OCI-LY1 (cell line): ENCODE data around the gene DHX8.

Experiments
- H2AFZ ChIP-seq: fragments of 200-600 bp; sonication (generic), shearing (Covaris generic); 2 replicates; pipeline ENCODE4 v1.6.0; 2014; ENCODE audit warnings: antibody characterized with exemption, mild to moderate bottlenecking, low read length
- H3F3A ChIP-seq: fragments of 200-600 bp; sonication (generic), shearing (Covaris generic); 2 replicates; pipeline ENCODE4 v1.6.0; 2014; ENCODE audit warnings: mild to moderate bottlenecking, antibody characterized with exemption, low read length, moderate library complexity; ENCODE audit not compliant: insufficient read depth
- H3K27ac ChIP-seq: fragments of 200-600 bp; sonication (generic); 2 replicates; pipeline ENCODE4 v1.5.1; 2014; ENCODE audit warnings: low read length, mixed run types, mild to moderate bottlenecking, low read depth; ENCODE audit not compliant: poor library complexity, severe bottlenecking
- H3K27me3 ChIP-seq: fragments of 200-600 bp; sonication (generic); 2 replicates; pipeline ENCODE4 v1.6.0; 2014; ENCODE audit warnings: antibody characterized with exemption, mild to moderate bottlenecking, low read length, moderate library complexity; ENCODE audit not compliant: insufficient read depth
- H3K36me3 ChIP-seq: fragments of 200-600 bp; sonication (generic); 2 replicates; pipeline ENCODE4 v1.6.1; 2014; ENCODE audit warnings: mild to moderate bottlenecking, antibody characterized with exemption, low read length, moderate library complexity, mixed read lengths; ENCODE audit not compliant: insufficient read depth
- H3K4me1 ChIP-seq: fragments of 200-600 bp; sonication (generic); 2 replicates; pipeline ENCODE4 v1.5.1; 2014; ENCODE audit warnings: mild to moderate bottlenecking, low read length, moderate library complexity; ENCODE audit not compliant: insufficient read depth, severe bottlenecking
- H3K4me2 ChIP-seq: fragments of 200-600 bp; sonication (generic), shearing (Covaris generic); 2 replicates; pipeline ENCODE4 v1.6.1; 2014; ENCODE audit warnings: low read length
- H3K4me3 ChIP-seq: fragments of 200-600 bp; sonication (generic); 2 replicates; pipeline ENCODE4 v1.5.1; 2014; ENCODE audit warnings: low read length, low read depth, mild to moderate bottlenecking, mixed read lengths; ENCODE audit not compliant: poor library complexity, severe bottlenecking
- H3K79me2 ChIP-seq: fragments of 200-600 bp; shearing (Covaris generic); 2 replicates; pipeline ENCODE4 v1.6.1; 2016; ENCODE audit warnings: mixed run types, low read length, mixed read lengths; ENCODE audit not compliant: insufficient read depth
- H3K9ac ChIP-seq: fragments of 200-600 bp; sonication (generic), shearing (Covaris generic); 2 replicates; pipeline ENCODE4 v1.6.1; 2014; ENCODE audit warnings: mild to moderate bottlenecking, low read length, mixed read lengths
- H3K9me2 ChIP-seq: fragments of 200-600 bp; sonication (generic), shearing (Covaris generic); 2 replicates; pipeline ENCODE4 v1.6.1; 2014; ENCODE audit warnings: low read depth, mild to moderate bottlenecking, low read length, mixed read lengths
- H3K9me3 ChIP-seq: fragments of 200-600 bp; shearing (Covaris generic); 2 replicates; pipeline ENCODE4 v1.6.1; 2014; ENCODE audit warnings: low read length, mixed read lengths
- H4K20me1 ChIP-seq: fragments of 200-600 bp; sonication (generic), shearing (Covaris generic); 2 replicates; pipeline ENCODE4 v1.6.0; 2016; ENCODE audit warnings: mild to moderate bottlenecking, low read length; ENCODE audit not compliant: insufficient read depth
- EZH2 ChIP-seq: fragments of 200-600 bp; sonication (generic), shearing (Covaris generic); IDR thresholded peaks from 2 replicates; pipeline ENCODE4 v1.8.0; 2017; ENCODE audit warnings: borderline replicate concordance, mixed run types, mild to moderate bottlenecking, antibody characterized with exemption, low read length, moderate library complexity, mixed read lengths
- TF ChIP-seq, protein P1 (sequence below): fragments of 200-600 bp; sonication (generic), shearing (Covaris generic); IDR thresholded peaks from 2 replicates; pipeline ENCODE4 v1.5.1; 2017; ENCODE audit warnings: mild to moderate bottlenecking, antibody characterized with exemption, low read length, moderate library complexity, mixed read lengths

DHX8 gene

DNA sequence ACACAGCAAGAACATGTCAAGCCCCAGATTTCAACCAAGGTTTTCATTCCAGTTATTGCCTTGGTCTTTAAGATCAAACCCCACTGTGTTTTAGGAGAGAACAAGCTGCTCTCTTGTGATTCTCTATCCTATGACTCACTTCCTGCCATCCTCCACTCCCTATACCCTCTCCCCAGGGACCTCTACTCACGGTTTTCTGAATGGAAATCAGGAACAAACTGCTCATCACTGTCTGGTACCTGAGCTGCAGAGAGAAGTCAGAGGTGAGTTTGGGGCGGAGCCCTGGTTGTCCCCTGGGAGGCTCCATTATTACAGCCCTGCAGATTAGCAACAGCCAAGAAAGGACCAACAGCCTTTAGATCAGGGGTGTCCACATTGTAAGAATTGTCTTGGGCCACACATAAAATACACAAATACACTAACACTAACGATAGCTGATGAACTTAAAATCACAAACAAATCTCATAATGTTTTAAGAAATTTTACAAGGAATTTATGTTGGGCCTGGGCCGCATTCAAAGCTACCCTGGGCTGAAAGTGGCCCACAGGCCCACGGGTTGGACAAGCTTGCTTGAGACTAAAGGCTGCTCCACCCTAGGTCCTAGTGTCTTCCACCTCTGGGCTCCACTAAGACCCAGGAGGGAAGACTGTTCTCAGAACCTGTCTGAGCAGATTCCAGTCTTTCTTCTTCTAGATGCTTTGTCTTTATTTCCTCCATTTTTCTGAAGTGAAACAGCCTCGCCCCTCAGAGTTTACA is 52.6 kb downstream of the DHX8 start:
- Histone ChIP-seq H3K79me2 (no peaks in the 10 kb centered on the region), H3K4me1 (no peaks in the 10 kb centered on the region), H3K36me3 (no peaks in the 10 kb centered on the region), H3K4me3 (no peak overlapping the region), H3K9me2 (no peaks in the 10 kb centered on the region), H3K27me3 (no peaks in the 10 kb centered on the region), H2AFZ (no peak overlapping the region), H3K9me3 (no peaks in the 10 kb centered on the region), H3K9ac (no peak overlapping the region), H3K4me2 (no peak overlapping the region), H4K20me1 (no peaks in the 10 kb centered on the region), H3K27ac (no peak overlapping the region), H3F3A (no peaks in the 10 kb centered on the region)
- TF ChIP-seq, protein P1, sequence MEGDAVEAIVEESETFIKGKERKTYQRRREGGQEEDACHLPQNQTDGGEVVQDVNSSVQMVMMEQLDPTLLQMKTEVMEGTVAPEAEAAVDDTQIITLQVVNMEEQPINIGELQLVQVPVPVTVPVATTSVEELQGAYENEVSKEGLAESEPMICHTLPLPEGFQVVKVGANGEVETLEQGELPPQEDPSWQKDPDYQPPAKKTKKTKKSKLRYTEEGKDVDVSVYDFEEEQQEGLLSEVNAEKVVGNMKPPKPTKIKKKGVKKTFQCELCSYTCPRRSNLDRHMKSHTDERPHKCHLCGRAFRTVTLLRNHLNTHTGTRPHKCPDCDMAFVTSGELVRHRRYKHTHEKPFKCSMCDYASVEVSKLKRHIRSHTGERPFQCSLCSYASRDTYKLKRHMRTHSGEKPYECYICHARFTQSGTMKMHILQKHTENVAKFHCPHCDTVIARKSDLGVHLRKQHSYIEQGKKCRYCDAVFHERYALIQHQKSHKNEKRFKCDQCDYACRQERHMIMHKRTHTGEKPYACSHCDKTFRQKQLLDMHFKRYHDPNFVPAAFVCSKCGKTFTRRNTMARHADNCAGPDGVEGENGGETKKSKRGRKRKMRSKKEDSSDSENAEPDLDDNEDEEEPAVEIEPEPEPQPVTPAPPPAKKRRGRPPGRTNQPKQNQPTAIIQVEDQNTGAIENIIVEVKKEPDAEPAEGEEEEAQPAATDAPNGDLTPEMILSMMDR, result no peak
- no peak for TF ChIP-seq EZH2

DNA sequence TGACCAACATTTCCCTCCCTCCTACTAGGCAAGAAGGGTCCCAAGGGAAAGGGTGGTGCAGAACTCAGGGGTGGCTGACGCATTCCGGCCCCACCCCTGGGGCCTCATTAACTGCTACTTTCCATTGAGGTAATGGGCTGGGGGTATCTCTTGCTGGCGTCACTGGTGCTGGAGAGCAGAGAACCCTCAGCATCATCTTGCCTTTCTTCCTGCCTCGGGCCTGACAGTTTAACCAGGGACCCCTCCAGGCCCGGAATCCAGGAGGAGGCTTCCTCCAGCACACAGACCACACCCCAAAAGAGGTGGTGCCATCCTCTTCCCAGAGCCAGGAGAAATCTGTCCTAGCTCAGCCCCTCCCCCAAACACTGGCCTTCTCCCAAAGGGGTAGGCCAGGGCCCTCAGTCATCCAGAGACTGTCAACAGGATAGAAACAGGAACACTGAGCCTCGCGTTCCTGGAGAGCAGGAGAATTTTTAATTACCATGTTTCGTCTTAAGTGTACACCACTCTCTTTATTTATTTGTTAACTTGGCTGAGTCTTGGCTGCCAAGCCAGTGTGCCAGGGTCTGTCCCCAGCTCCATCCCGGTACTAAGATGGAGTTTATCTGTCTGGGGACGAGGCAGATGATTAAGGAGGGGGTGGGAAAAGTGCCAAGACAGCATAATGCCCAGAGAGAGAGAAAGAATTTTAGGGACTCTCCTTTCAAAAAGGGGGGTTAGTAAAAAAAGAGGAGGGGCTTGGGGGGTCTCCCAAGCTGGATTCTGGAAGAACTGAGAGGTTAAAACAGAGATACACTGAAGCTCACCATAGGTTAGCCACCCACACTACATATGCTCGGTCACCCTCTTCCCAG is 57.3 kb downstream of the DHX8 start:
- H3K36me3 ChIP-seq, result no peaks in the 10 kb centered on the region
- H3K4me3 ChIP-seq, result no peak overlapping the region
- TF ChIP-seq, protein P1, result no peak
- no peak for TF ChIP-seq EZH2
- no peaks in the 10 kb centered on the region for H3F3A ChIP-seq
- H3K9me2 ChIP-seq, result no peaks in the 10 kb centered on the region
- no peak overlapping the region for H3K27ac ChIP-seq
- no peaks in the 10 kb centered on the region for H3K79me2 ChIP-seq
- peaks cover 6% of the 10 kb centered on the region for H3K4me1 ChIP-seq
- no peaks in the 10 kb centered on the region for H3K9me3 ChIP-seq
- no peak overlapping the region for H2AFZ ChIP-seq
- H4K20me1 ChIP-seq, result no peaks in the 10 kb centered on the region
- H3K27me3 ChIP-seq, result peaks cover 8% of the 10 kb centered on the region; the same call in 1 of the 2 replicates
- H3K4me2 ChIP-seq, result no peak overlapping the region
- no peak overlapping the region for H3K9ac ChIP-seq

DNA sequence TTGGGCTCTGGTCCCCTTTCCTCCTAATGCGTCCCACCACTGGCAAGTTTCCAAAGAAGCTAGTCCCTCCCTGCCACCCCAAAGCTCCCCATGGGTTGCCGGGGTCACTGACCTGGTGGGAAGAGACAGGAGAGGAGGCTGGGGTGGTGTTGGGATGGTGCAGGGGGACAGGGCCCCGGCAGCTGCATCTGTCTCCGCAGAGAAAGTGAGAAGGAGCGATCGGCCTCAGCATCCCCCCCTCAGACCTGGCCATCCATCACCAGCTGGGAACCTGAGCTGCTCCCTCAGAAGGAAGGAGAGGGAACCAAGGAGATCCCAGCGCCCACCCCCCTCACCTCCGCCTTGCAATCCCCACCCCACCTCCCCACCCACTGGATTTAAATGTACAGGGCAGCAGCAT is 59.1 kb downstream of the DHX8 start:
- H3K4me3 ChIP-seq, result no peak overlapping the region
- no peaks in the 10 kb centered on the region for H3K9me2 ChIP-seq
- no peak overlapping the region for H3K9ac ChIP-seq
- H3K4me1 ChIP-seq, result peaks cover 13% of the 10 kb centered on the region
- H3K27me3 ChIP-seq, result peaks cover 16% of the 10 kb centered on the region
- H3K79me2 ChIP-seq, result no peaks in the 10 kb centered on the region
- H3K27ac ChIP-seq, result no peak overlapping the region
- H3K4me2 ChIP-seq, result no peak overlapping the region
- H3F3A ChIP-seq, result no peaks in the 10 kb centered on the region
- no peaks in the 10 kb centered on the region for H3K9me3 ChIP-seq
- TF ChIP-seq, protein P1, result no peak
- no peak for TF ChIP-seq EZH2
- no peaks in the 10 kb centered on the region for H3K36me3 ChIP-seq
- H4K20me1 ChIP-seq, result no peaks in the 10 kb centered on the region
- no peak overlapping the region for H2AFZ ChIP-seq
